Fibroblast of the aortic adventitia (primary cell): Measurements from ENCODE around the gene UNC13D. TPM values are rescaled to one million over a fixed set of nuclear protein-coding genes. Genes with fewer than 3 reads are reported as not detected.
"Not testable (repeated sequence)": the region's sequence is repeated elsewhere in the genome, so short reads cannot be mapped to it uniquely, and the experiment has no call there.

Experiments
- DNase-seq: peaks from one replicate; pipeline ENCODE4 v3.0.0-alpha.2; 2010; ENCODE audit warnings: low read depth
- H3K4me3 ChIP-seq: 2 replicates; pipeline ENCODE4 v1.5.1; 2011; ENCODE audit warnings: low read depth, mild to moderate bottlenecking, control low read depth, low read length, moderate library complexity
- total RNA-seq: library from RNA; depleted of rRNA; stranded (reverse); fragments of >200 nt; gene quantifications from 2 replicates; pipeline ENCODE4 v1.2.3, GENCODE V29; 2012; ENCODE audit warnings: low replicate concordance
- TF ChIP-seq, protein P1 (sequence below): IDR thresholded peaks from 2 replicates; pipeline ENCODE4 v1.5.1; 2011; ENCODE audit warnings: mild to moderate bottlenecking, low read length, control low read depth, inconsistent platforms; ENCODE audit not compliant: insufficient read depth

The UNC13D gene
- total RNA-seq, 1 donor, result 0.54 TPM

GRCh38 chr17:75815399-75815798 lies 28.8 kb downstream of the UNC13D start:
- TF ChIP-seq, protein P1, sequence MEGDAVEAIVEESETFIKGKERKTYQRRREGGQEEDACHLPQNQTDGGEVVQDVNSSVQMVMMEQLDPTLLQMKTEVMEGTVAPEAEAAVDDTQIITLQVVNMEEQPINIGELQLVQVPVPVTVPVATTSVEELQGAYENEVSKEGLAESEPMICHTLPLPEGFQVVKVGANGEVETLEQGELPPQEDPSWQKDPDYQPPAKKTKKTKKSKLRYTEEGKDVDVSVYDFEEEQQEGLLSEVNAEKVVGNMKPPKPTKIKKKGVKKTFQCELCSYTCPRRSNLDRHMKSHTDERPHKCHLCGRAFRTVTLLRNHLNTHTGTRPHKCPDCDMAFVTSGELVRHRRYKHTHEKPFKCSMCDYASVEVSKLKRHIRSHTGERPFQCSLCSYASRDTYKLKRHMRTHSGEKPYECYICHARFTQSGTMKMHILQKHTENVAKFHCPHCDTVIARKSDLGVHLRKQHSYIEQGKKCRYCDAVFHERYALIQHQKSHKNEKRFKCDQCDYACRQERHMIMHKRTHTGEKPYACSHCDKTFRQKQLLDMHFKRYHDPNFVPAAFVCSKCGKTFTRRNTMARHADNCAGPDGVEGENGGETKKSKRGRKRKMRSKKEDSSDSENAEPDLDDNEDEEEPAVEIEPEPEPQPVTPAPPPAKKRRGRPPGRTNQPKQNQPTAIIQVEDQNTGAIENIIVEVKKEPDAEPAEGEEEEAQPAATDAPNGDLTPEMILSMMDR, result no peak
- DNase-seq, result no peak
- no peak overlapping the region for H3K4me3 ChIP-seq

DNA sequence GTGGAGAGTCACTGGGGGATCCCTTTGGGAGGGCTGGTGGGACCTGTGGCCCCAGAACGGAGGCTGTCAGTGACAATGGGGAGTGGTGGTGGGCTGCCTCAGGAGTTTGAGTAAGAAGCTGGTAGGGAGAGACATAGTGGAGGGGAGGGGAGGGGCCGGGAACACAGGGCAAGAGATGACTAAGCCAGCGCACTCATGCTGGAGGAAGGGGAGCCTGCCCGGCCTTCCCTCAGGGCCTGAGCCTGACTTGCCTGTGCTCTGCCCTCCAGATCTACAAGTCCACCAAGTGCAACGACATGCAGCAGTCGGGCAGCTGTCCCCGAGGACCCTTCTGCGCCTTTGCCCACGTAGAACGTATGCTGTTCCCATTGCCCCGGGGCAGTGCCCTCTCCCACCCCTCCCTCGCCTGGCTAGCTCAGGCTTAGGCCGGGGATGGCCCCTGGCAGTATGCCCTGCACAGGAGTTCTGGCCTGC lies 29.3 kb downstream of the UNC13D start:
- no peak overlapping the region for H3K4me3 ChIP-seq
- TF ChIP-seq, protein P1, result no peak
- DNase-seq, result peak; percentile 59

GRCh38 chr17:75814021-75814395 lies 30.2 kb downstream of the UNC13D start:
- TF ChIP-seq, protein P1, result no peak

DNA sequence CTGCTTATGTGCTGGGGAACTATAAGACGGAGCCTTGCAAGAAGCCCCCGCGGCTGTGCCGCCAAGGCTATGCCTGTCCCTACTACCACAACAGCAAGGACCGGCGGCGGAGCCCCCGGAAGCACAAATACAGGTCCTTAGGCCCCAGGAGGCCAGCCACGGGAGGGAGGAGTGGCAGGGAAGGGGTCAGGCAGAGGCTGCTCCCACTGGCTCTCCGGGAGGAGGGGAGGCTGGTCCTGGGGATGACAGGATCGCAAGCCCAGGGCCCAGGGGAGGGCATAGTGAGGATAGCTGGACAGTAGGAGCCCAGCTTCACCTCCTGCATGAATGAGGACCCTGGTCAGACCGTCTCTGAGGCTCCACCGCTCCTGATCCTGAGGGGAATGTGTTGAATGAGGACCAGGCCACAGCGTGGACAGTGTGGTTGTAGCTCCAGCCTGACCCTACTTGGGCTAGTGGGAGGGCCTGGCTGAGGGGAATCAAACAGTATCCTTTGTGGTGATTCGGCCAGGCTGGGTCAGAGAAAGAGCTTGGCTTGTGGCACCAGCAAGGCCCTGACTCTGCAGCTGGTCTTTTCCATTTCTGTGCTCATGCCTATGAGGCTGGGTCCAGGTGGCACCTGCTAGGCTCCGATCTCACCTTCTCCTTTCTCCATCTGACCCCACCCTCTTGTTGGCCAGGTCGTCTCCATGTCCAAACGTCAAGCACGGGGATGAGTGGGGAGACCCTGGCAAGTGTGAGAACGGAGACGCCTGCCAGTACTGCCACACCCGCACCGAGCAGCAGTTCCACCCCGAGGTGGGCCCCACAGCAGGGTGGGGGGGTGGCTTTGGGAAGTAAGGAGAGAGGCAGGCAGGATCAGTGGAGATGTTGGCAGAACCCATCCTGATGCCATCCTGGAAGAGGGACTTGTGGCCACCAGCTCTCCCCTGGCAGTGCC lies 30.9 kb downstream of the UNC13D start:
- no peak overlapping the region for H3K4me3 ChIP-seq
- DNase-seq, result no peak
- TF ChIP-seq, protein P1, result no peak

More at GRCh38 chr17:75814021-75814395, 30.2 kb downstream of the UNC13D start:
- H3K4me3 ChIP-seq, result no peak overlapping the region
- no peak for DNase-seq

DNA sequence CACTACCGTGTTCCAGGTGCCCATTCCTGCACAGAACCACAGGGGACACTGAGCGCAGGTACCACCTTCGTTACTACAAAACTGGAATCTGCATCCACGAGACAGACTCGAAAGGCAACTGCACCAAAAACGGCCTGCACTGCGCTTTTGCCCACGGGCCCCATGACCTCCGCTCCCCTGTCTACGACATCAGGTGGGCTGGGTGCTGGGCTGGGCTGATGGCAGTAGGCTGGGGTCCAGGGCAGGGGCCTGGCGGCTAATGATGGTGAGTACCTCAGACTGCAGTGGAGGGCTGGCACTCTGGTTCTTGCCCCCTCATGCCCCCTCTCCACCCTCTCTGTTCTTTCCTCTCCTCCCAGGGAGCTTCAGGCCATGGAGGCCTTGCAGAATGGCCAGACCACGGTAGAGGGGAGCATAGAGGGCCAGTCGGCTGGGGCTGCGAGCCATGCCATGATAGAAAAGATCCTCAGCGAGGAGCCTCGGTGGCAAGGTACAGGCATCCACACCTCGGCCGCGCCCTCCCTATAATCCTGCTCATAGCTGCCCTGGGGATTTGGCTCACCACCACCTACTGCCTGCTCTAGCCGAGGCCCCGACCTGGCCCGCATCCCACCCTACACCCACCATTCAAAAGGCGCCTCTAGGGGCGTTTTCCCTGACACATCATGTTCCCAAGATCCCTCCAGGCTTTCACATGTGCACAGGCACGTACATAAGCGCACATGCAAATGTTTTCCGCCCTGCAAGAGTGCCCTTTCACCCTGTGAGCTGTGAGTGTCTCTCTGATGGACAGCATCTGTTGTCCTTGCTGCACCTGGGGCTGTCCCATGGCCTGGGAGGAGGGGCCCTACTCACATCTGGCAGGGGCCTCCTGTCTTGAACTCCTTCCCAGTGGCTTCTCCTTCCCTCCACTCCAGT lies 31.8 kb downstream of the UNC13D start:
- DNase-seq, result no peak
- H3K4me3 ChIP-seq, result no peak overlapping the region
- TF ChIP-seq, protein P1, result no peak

DNA sequence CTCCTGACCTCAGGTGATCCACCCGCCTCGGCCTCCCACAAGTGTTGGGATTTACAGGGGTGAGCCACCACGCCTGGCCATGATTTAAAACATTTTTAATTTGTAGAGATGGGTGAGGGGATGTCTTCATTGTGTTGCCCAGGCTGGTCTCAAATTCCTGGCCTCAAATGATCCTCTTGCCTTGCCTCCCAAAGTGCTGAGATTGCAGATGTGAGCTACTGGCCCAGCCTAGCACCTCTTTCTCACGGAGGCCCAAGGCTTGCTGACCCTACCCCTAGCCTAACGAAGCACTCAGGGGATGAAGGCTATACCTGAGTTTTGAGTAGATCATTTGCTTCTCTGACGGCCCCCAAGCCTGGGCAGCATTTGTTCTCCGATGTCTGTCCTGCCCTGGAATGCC lies 33.0 kb downstream of the UNC13D start:
- no peak overlapping the region for H3K4me3 ChIP-seq
- no peak for DNase-seq
- TF ChIP-seq, protein P1, result no peak

GRCh38 chr17:75810756-75811155 lies 33.4 kb downstream of the UNC13D start:
- DNase-seq, H3K4me3 ChIP-seq: not testable (repeated sequence)
